Activated T-cell treated with anti-CD3 and anti-CD28 coated beads, Interleukin-2, amount 50 U/mL, for 4 hours (primary cell): Measurements from ENCODE around the gene NCBP2. TPM values are rescaled to one million over a fixed set of nuclear protein-coding genes. Genes with fewer than 3 reads are reported as not detected.

Source experiments
- ATAC-seq, 2 donors: fragments of 200-7000 bp; cut with Tn5 transposase; one replicate each; pipeline ENCODE4 v1.10.0; 2021
- DNase-seq: peaks from one replicate; pipeline ENCODE4 v3.0.0-alpha.2; 2020
- H3K27me3 Mint-ChIP-seq: one replicate; pipeline ENCODE4 v1.8.0; 2021; ENCODE audit warnings: low read depth, mixed read lengths
- H3K36me3 Mint-ChIP-seq: one replicate; pipeline ENCODE4 v1.8.0; 2022; ENCODE audit warnings: mixed read lengths; ENCODE audit not compliant: insufficient read depth
- H3K4me1 Mint-ChIP-seq: one replicate; pipeline ENCODE4 v1.8.0; 2021; ENCODE audit warnings: low read depth, mixed read lengths
- H3K4me3 Mint-ChIP-seq: one replicate; pipeline ENCODE4 v1.8.0; 2021; ENCODE audit warnings: mild to moderate bottlenecking, moderate library complexity, mixed read lengths
- H3K9me3 Mint-ChIP-seq: one replicate; pipeline ENCODE4 v1.8.0; 2021; ENCODE audit warnings: mixed read lengths
- total RNA-seq, 3 donors: library from RNA; stranded (reverse); gene quantifications; one replicate each; pipeline ENCODE4 v1.2.1, GENCODE V29; 2021

Gene NCBP2
- total RNA-seq, 3 donors from 2014 or later: 132 to 138 (median 134) TPM

- ATAC-seq (no peak), DNase-seq (no peak)
- Mint-ChIP-seq H3K36me3 (no peaks in the 10 kb centered on the region), H3K27me3 (peaks cover 6% of the 10 kb centered on the region), H3K9me3 (no peaks in the 10 kb centered on the region), H3K4me3 (no peak overlapping the region), H3K4me1 (peaks cover 8% of the 10 kb centered on the region)
Observed at GRCh38 chr3:196974661-196975060, 32.3 kb upstream of the NCBP2 start.

DNA sequence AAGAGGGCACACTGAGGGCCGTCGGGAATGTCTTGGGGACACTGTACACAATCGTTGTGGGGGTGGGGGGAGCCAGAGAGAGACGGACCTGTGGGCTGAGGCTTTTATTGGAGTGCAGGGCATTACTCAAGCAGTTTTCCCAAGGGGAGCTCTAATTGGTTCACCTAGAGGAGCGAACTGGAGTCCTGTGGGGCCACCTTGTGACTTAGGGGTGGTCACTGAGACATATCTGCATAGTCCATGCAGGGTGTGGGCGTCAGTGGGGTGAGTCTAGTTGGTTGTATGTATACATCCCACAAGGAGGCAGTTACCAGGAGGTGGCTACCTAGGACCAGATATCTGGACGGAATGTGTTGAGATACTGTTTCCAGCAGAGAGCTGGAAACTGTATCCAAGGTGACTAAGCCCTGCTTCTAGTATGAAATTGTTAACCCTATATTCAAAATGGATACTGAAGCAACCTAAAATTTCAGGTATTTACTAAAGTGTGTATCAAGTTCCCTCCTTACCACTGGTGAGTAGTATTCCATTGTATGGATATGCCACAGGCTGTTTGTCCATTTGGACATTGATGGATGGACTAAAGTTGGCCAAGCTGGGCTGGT lies 28.9 kb upstream of the NCBP2 start:
- Mint-ChIP-seq H3K9me3 (no peaks in the 10 kb centered on the region), H3K4me1 (peaks cover 7% of the 10 kb centered on the region), H3K27me3 (peaks cover 14% of the 10 kb centered on the region), H3K4me3 (peak overlapping the region; percentile 26), H3K36me3 (no peaks in the 10 kb centered on the region)
- no peak for ATAC-seq
- DNase-seq: no peak

DNA sequence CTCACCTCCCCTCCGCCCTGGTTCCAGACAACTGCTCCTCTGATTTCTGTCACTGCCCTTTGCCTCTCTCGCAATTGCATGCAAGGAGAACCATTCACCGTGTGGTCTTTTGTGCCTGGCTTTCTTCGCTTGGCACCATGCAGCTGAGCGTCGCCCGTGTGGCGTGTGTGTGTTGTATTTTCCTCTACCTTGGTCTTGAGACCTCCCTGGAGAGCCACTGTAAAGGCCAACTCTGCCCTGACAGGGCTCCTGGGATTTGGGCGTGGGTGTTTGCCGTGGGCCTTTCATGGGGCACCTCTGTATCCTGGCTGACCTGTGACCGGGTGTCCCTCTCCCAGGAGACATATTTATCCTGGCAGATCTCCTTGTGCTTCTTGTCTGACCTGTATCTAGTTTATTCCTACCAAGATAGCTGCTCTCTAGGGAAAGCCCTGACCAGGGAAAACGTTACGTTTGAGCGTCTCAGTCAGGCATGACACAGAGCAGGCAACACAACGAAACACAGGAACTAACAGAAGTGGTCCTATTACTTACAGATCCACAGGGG lies 28.3 kb upstream of the NCBP2 start:
- Mint-ChIP-seq H3K4me3 (peak overlapping the region; percentile 78), H3K9me3 (no peaks in the 10 kb centered on the region)

DNA sequence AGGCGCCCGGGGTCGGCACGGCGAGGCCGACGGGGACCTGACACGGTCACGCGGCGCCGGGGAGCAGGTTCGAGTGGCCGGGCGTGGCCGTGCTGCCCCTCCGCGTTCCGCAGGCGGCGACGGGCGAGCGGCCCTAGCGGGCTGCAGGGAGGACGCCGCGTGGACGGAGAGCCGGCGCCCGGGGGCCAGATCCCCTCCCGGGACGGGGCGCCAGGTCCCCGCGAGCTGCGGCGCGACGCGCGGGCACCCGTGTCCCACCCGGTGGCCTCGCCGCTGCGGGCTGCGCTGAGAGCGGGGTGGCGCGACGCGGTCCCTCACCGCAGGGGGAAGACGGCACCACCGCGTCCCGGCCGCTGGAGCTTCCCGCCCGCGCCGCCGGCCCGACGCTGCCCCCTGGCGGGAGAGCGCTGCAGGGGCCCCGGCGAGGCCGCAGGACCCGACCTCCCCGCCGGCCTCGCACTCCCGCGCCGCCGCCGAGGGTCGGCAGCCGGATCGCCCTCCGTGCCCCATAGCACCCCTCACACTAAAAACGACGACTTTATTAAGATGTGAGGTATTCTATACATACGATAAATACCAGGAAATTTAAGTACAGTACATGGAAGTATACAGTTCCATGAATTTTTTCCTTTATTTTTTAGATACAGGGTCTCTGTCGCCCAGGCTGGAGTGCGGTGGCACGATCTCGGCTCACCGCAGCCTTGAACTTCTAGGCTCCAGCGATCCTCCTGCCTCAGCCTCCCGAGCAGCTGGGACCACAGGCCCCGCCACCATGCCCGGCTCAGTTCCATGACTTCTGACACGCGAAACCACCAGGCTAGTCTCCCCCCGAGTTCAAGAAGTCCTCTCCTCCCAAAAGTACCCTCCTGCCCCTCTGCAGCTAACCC lies 27.6 kb upstream of the NCBP2 start:
- Mint-ChIP-seq H3K9me3 (no peaks in the 10 kb centered on the region), H3K36me3 (no peaks in the 10 kb centered on the region), H3K4me3 (peak overlapping the region; percentile 78), H3K4me1 (peaks cover 7% of the 10 kb centered on the region), H3K27me3 (peaks cover 14% of the 10 kb centered on the region)
- peak; percentile 63 for DNase-seq
- peak; percentile 80 to 81 for ATAC-seq

More for the DNA sequence above, 28.3 kb upstream of the NCBP2 start:
- DNase-seq (no peak), ATAC-seq (no peak)
- Mint-ChIP-seq H3K27me3 (peaks cover 14% of the 10 kb centered on the region), H3K4me1 (peaks cover 7% of the 10 kb centered on the region), H3K36me3 (no peaks in the 10 kb centered on the region)

GRCh38 chr3:196969134-196969659 lies 26.9 kb upstream of the NCBP2 start:
- DNase-seq: peak; percentile 22
- peaks cover 14% of the 10 kb centered on the region for H3K27me3 Mint-ChIP-seq
- ATAC-seq: peak; percentile 61 to 64
- H3K4me1 Mint-ChIP-seq: peaks cover 7% of the 10 kb centered on the region
- H3K4me3 Mint-ChIP-seq: peak overlapping the region; percentile 78
- no peaks in the 10 kb centered on the region for H3K9me3 Mint-ChIP-seq
- H3K36me3 Mint-ChIP-seq: no peaks in the 10 kb centered on the region

GRCh38 chr3:196968233-196969133 lies 26.2 kb upstream of the NCBP2 start, which contains the start of gene PIGZ:
Gene PIGZ, minus strand, starts transcription at chr3:196968833. Its CDS starts 16,802 bp downstream, at chr3:196952031.
- DNase-seq: peak; percentile 24
- peaks cover 7% of the 10 kb centered on the region for H3K4me1 Mint-ChIP-seq
- peak; percentile 80 to 81 for ATAC-seq
- no peaks in the 10 kb centered on the region for H3K9me3 Mint-ChIP-seq
- H3K36me3 Mint-ChIP-seq: no peaks in the 10 kb centered on the region
- H3K27me3 Mint-ChIP-seq: peaks cover 14% of the 10 kb centered on the region
- peak within 1 kb of the TSS; percentile 78 for H3K4me3 Mint-ChIP-seq

DNA sequence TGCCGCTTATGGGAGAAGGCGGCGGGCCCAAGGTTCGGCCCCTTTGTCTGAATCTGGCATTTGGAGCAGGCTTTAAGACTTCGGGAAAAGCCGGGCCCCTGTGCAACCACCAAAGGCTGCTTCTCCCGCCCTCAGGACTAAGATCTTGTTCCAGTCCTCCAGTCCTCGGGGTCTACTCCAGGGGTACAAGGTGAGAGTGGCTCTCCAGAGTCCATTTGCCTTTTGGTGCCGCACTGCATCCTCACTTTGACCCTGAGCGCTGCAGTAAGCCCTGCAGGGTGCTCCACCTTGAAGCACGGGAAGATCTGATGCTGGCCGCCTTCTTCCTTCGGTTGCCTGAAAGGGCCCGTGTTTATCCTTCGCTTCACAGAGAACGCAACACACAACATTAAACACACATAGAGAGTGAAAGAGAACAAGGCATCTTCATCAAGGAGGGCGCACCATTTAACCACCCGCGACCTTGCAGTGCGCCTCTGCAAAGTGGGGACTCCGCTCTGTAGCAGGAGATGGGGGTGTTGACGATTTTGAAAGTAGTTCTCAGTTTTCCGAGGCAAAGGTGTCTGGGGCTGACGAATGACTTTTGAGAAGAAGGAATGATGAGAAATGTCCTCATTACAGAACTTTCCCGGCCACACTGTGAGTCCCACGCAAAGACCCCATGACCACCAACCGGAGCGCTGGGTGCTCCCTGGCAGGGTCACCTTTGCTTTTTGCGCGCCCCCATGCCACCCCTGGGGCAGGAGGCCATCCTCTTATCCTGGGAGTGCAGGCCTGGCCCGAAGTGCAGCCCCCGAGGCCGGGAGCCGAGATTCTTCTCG lies 25.3 kb upstream of the NCBP2 start:
- H3K36me3 Mint-ChIP-seq: no peaks in the 10 kb centered on the region
- no peaks in the 10 kb centered on the region for H3K9me3 Mint-ChIP-seq
- ATAC-seq (no peak), DNase-seq (no peak)
- H3K4me1 Mint-ChIP-seq: peaks cover 7% of the 10 kb centered on the region
- peak overlapping the region; percentile 72 for H3K4me3 Mint-ChIP-seq
- peaks cover 14% of the 10 kb centered on the region for H3K27me3 Mint-ChIP-seq

- ATAC-seq (no peak), DNase-seq (no peak)
- H3K4me3 Mint-ChIP-seq: peak overlapping the region; percentile 43
- peaks cover 7% of the 10 kb centered on the region for H3K4me1 Mint-ChIP-seq
- no peaks in the 10 kb centered on the region for H3K9me3 Mint-ChIP-seq
- H3K36me3 Mint-ChIP-seq: no peaks in the 10 kb centered on the region
- H3K27me3 Mint-ChIP-seq: peaks cover 14% of the 10 kb centered on the region
Observed at GRCh38 chr3:196966526-196967401, 24.4 kb upstream of the NCBP2 start.

DNA sequence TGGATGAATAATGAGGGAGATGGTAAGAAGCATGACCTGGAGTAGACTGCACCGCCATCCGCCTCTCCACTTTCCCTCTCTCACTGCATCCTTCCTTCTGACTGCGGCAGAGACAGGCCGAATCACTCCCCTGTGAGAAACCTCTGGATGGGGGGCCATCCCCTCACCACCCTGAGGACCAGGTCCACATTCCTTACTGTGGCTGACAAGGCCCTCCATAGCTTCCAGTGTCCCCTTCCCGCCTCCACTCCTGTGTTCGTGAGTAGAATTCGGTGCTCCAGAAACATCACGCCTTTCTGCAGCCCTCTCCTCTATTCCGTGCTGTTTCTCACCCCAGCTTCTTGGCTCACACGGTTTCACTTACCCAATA lies 23.5 kb upstream of the NCBP2 start:
- H3K4me3 Mint-ChIP-seq: no peak overlapping the region
- no peaks in the 10 kb centered on the region for H3K36me3 Mint-ChIP-seq
- peaks cover 7% of the 10 kb centered on the region for H3K4me1 Mint-ChIP-seq
- H3K27me3 Mint-ChIP-seq: peaks cover 14% of the 10 kb centered on the region
- no peaks in the 10 kb centered on the region for H3K9me3 Mint-ChIP-seq
- ATAC-seq (no peak), DNase-seq (no peak)

DNA sequence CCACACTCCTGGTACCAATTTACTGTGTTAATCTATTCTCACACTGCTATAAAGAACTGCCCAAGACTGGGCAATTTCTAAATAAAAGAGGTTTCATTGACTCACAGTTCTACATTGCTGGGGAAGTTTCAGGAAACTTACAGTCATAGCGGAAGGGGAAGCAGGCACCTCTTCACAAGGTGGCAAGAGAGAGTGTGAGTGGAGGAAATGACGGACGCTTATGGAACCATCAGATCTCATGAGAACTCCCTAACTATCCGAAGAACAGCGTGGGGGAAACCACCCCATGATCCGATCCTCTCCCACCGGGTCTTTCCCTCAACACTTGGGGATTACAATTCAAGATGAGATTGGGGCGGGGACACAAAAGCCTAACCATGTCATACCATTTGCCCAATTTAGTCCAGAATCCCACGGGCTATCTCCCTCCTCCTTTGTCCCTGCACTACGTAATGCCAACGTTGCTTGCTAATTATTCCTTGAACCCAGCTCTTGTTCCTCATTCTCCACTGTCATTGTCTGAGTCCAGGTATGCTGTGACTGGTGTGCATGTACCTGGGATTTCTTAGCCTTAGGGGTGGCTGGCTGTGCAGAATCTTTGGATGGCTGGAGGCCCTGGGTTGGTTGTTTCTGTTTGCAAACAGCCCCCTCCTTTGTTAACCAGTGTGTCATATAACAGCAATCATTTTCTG lies 22.9 kb upstream of the NCBP2 start:
- peaks cover 4% of the 10 kb centered on the region for H3K4me1 Mint-ChIP-seq
- H3K36me3 Mint-ChIP-seq: no peaks in the 10 kb centered on the region
- H3K9me3 Mint-ChIP-seq: no peaks in the 10 kb centered on the region
- H3K27me3 Mint-ChIP-seq: peaks cover 9% of the 10 kb centered on the region
- H3K4me3 Mint-ChIP-seq: no peak overlapping the region
- ATAC-seq (no peak), DNase-seq (no peak)

DNA sequence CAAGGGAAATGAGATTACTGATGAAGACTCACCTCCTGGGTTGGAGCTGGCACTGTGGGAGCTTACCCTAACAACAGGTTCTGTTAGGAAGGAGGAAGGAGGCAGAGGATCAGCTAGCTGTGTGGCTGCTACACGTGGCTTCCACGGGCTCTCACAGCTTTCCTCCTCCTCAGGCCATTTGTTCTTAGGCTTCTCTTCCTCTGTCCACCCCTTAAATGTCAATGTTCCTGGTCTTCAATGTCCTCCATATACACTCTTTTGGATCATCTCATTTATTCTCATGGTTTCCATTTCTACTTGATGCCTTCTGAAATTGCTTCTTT lies 21.3 kb upstream of the NCBP2 start:
- Mint-ChIP-seq H3K36me3 (no peaks in the 10 kb centered on the region), H3K27me3 (peaks cover 7% of the 10 kb centered on the region), H3K4me1 (peaks cover 2% of the 10 kb centered on the region), H3K4me3 (no peak overlapping the region), H3K9me3 (no peaks in the 10 kb centered on the region)
- ATAC-seq (no peak), DNase-seq (no peak)

DNA sequence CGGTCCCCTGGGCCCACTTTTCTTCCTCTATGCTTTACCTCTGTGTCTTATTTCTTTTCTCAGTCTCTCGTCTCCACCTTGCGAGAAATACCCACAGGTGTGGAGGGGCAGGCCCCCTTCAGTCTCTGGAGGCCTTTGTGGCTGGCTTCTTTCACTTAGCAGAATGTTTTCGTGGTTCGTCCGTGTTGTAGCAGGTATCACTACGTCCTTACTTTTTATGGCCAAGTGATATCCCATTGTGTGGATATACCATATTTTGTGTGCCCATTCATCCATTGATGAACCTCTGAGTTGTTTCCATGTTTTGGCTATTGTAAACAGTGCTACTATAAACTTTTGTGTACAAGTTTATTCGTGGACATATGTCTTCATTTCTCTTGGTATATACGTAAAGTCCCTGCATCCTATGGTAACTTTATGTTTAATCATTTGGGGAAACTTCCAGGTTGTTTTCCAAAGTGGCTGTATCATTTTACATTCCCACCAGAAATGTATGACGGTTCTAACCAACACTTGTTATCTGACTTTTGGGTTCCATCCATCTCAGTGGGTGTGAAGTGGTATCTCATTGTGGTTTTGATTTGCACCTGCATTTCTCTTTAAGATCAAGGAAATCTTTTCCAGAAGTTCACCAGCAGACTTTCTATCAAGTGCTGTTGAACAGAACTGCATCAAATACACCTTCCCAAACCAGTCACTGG lies 20.8 kb upstream of the NCBP2 start:
- no peak for DNase-seq
- H3K4me3 Mint-ChIP-seq: no peak overlapping the region
- H3K27me3 Mint-ChIP-seq: peaks cover 7% of the 10 kb centered on the region
- H3K36me3 Mint-ChIP-seq: no peaks in the 10 kb centered on the region
- peaks cover 2% of the 10 kb centered on the region for H3K4me1 Mint-ChIP-seq
- no peaks in the 10 kb centered on the region for H3K9me3 Mint-ChIP-seq
- ATAC-seq: no peak
